Left forelimb (tissue), 1 donor: ENCODE results near the gene SLC10A1.
A peak's percentile ranks its signal among the peaks of the same experiment; 100 is the strongest.
"Not testable (repeated sequence)": the region's sequence is repeated elsewhere in the genome, so short reads cannot be mapped to it uniquely, and the experiment has no call there.

ENCODE experiments used
- DNase-seq: peaks from one replicate; pipeline ENCODE4 v3.0.0-alpha.2; 2018; ENCODE audit warnings: low spot score

Gene SLC10A1

DNA sequence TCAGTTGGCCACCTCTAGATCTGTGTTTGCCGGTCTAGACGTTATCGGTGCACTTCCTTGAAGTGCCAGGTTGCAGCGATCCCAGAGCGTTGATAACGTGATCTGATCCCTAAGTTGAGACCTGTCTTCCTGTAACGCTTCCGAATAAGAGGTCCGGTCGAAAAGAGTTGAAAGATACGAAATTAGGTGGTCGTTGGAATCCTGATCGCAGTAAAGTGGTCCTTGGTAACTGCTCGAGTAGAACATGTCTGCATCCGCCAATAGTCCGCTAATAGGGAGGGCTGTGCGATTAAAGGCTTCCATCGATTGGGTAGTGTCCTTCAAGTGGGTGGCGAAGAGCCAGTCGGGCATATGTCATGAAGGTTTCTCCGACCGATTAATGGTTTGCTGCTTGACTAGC, 27.4 kb downstream of the SLC10A1 start:
- DNase-seq: no peak

DNA sequence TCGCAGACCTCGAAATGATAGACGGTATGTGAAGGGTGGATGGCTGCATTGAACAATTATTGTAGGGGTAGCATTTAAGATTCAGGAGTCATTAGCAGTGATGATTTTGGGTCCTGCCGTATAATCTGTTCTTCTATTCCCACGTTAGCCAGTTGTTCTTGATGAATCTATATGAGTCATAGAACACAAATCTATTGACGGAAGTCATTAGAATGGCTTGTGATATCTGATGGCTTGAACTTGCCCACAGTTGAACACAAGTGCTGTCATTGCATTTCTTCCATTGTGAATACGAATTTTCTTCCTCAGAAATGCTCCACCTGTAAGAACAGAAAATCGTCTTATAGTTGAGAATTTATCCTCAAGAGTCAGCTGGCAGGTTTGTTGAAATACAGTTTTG, 28.2 kb downstream of the SLC10A1 start:
- no peak for DNase-seq

GRCh38 chr14:69767369-69767999, 29.6 kb downstream of the SLC10A1 start:
- DNase-seq: peak; percentile 96

- peak; percentile 97 for DNase-seq
Measured at GRCh38 chr14:69766984-69767368, 30.1 kb downstream of the SLC10A1 start, which contains the start of gene SRSF5. Gene SRSF5, plus strand, starts transcription at chr14:69767142. Its CDS starts 1,015 bp downstream, at chr14:69768157.

DNA sequence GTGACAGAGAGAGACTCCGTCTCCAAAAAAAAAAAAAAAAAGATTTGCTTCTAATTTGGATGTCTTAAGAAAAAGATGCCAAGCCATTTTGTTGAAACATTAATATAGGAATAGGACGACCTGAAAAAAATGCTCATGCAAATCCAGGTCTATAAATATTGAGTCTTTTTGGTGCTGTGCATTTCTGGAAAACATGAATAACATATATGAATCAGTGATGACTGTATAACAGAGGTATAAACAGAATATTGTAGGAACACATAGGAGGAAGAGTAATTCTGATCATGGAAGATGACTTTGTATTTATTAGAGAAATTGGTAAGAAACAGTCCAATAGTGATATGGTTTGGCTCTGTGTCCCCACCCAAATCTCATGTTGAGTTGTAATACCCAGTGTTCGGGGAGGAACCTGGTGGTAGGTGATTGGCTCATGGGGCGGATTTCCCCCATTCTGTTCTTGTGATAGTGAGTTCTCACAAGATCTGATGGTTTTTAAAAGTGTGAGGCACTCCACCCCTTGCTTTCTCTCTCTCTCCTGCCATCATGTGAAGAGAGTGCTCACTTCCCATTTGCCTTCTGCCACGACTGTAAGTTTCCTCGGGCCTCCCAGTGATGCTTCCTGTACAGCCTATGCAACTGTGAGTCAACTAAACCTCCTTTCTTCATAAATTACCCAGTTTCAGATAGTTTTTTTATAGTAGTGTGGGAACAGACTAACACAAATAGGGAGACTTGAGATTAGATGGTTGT, 33.1 kb downstream of the SLC10A1 start:
- DNase-seq: no peak

- DNase-seq: no peak
Measured at GRCh38 chr14:69760810-69761209, 36.2 kb downstream of the SLC10A1 start.

GRCh38 chr14:69756298-69756697, 40.7 kb downstream of the SLC10A1 start:
- DNase-seq: no peak

DNA sequence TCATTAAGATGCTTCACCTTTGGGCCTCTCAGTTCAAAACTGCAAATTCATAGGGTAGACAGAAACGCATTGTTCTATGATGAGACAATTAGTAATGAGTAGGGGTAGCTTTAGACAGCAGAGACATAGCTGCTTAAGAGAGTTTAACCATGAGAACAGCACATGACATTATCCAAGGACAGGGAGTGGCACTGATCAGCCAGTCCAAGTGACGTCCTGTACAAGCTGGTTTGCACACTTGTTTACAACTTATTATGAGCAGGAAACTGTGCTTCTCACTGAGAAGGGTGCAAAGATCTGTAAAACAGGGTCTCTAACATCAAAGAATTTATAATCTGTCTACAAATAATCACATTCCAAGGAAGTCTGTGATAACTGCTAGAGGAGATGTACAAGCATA, 41.3 kb downstream of the SLC10A1 start:
- DNase-seq: no peak

DNA sequence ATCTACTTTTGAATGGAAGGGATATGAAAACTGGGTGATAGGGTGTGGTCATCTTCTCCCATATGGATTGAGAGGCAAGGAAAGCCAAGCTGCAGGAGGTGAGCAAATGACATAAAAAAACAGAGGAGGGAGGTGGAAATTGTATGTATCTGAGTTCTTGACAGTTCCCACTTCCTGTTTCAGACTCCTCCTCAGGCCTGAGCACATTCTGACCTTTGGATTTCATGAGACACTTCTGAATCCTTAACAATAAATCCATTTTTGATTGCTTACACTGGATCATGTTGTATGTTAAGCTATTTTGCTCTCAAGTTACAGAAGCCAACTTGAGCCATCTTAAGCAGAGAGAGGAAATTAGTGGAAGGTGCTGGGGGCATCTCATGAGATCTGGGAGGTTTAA, 41.7 kb downstream of the SLC10A1 start:
- DNase-seq: no peak

GRCh38 chr14:69754487-69754886, 42.6 kb downstream of the SLC10A1 start:
- no peak for DNase-seq

GRCh38 chr14:69753860-69754259, 43.2 kb downstream of the SLC10A1 start:
- no peak for DNase-seq

DNA sequence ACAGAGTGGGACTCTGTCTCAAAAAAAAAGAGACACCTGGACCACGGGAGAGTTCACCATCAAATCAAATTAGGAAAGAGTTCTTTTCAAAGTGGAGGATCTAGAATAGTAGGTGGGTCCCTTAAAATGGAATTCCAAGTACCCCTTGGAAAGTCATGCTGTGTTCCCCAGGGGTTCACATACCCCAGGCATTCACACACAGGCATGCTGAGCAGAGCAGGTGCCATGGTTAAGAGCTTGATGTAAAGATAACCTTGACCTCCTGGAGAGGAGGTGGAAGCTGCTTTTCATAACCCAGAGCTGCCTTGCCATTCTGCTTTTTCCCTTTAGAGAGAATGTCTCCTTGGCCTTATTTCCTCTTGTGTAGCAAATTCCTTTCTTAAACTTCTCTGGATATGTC, 44.3 kb downstream of the SLC10A1 start:
- DNase-seq: no peak

GRCh38 chr14:69750495-69750894, 46.5 kb downstream of the SLC10A1 start:
- DNase-seq: no peak

- DNase-seq: no peak
Measured at GRCh38 chr14:69749956-69750355, 47.1 kb downstream of the SLC10A1 start.

GRCh38 chr14:69741055-69741454, 56.0 kb downstream of the SLC10A1 start:
- no peak for DNase-seq

DNA sequence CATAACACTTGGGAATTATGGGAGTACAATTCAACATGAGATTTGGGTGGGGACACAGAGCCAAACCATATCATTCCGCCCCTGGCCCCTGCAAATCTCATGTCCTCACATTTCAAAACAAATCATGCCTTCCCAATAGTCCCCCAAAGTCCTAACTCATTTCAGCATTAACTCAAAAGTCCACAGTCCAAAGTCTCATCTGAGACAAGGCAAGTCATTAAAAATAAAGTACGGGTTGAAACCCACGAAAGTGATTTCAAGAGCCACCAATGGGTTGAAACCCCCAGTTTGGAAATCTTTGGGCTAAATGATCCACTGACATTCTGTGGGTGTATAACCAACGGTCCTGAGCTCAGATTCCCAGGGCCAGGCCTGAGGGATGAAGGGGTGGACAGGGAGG, 60.6 kb downstream of the SLC10A1 start:
- DNase-seq: not testable (repeated sequence)

DNA sequence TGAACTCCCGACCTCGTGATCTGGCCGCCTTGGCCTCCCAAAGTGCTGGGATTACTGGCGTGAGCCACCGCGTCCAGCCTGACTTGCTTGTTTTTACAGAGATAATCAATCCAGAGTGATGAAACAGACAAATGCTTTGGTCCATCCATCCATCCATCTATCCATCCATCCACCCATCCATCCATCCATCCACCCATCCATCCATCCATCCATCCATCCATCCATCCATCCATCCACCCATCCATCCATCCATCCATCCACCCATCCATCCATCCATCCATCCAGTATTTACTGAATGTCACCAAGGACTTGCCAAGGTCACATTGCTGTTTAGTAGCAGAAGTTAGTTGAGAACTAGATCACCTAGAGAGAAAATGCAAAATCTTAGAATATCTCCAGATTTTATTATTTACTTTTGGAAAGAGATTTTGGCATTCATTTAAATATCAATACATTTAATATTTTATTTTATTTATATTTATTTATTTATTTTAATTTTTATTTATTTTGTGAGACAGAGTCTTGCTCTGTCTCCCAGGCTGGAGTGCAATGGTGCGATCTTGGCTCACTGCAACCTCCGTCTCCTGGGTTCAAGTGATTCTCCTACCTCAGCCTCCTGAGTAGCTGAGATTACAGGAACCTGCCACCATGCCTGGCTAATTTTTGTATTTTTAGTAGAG, 65.0 kb downstream of the SLC10A1 start:
- DNase-seq: not testable (repeated sequence)

GRCh38 chr14:69727860-69728259, 69.2 kb downstream of the SLC10A1 start:
- no peak for DNase-seq

DNA sequence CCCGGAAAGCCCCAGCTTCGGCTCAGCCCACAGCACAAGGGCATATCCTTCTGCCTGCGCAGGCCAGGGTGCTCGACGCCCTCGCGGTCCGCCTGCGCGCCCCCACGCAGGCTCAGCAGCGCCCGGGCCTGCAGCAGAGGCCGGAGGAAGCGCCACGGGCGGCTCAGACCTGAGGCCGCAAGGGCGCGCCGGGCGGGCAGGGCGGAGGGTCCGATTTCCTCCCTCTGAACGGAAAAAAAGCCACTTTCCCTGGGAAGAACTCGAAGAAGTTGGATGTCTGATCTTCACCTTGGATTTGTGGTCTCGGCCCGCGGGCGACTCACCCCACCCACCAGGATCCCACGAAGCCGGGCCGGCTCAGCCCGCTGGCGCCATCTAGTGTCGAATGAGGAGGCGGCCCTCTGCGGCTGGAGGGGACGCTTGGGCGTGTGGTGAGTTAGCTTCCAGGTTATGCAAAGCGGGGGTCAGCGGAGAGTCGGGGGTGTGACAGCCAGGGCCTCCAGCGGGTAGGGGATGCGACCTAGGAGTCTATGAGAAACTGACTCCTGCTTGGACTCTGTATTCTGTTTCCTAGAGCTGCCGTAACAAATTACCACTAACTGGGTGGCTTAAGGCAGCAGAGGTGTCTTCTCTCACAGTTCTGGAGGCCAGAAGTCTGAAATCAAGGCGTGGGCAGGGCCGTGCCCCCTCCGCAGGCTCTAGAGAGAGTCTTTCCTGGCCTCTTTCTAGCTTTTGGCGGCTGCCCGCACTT, 70.1 kb downstream of the SLC10A1 start:
- peak; percentile 91 for DNase-seq
